Measurements from ENCODE around the gene CACNA1C. TPM values are rescaled to one million over a fixed set of nuclear protein-coding genes. Genes with fewer than 3 reads are reported as not detected.
A peak's percentile ranks its signal among the peaks of the same experiment; 100 is the strongest.

CACNA1C gene
- total RNA-seq, 2 donors from 2014 or later: 0.86 to 6.3 TPM

GRCh38 chr12:2354151-2354991, 301.6 kb downstream of the CACNA1C start:
- Histone ChIP-seq H3K27ac (ENCODE audit: low read depth, low read length) (no peak overlapping the region), H3K9me3 (ENCODE audit: control insufficient read depth, low read length) (no peaks in the 10 kb centered on the region), H3K4me1 (ENCODE audit: control insufficient read depth, insufficient read depth, low read length) (no peaks in the 10 kb centered on the region), H3K36me3 (ENCODE audit: control insufficient read depth, insufficient read depth, low read length) (no peaks in the 10 kb centered on the region), H3K4me3 (ENCODE audit: low read length) (no peak overlapping the region), H3K9ac (ENCODE audit: extremely low read depth, low read length, poor library complexity, severe bottlenecking) (no peak overlapping the region), H3K27me3 (ENCODE audit: control insufficient read depth, insufficient read depth, low read length, poor library complexity, severe bottlenecking) (no peaks in the 10 kb centered on the region)
- Mint-ChIP-seq H3K36me3 (ENCODE audit: low read depth) (no peaks in the 10 kb centered on the region), H3K27me3 (ENCODE audit: insufficient read depth) (peaks cover 4% of the 10 kb centered on the region), H3K4me1 (peaks cover 15% of the 10 kb centered on the region), H3K4me3 (no peak overlapping the region), H3K27ac (no peak overlapping the region), H3K9me3 (no peaks in the 10 kb centered on the region)
- peak; percentile 70 for TF ChIP-seq CTCF (conservative IDR thresholded peaks at IDR 0.05)
- 85 to 88% methylated on average over 14 to 19 of the region's 19 CpGs for WGBS, 2 experiments (ENCODE audit: insufficient coverage in 1 of 2, insufficient read length in 1 of 2)
- DNase-seq: peak; percentile 75

DNA sequence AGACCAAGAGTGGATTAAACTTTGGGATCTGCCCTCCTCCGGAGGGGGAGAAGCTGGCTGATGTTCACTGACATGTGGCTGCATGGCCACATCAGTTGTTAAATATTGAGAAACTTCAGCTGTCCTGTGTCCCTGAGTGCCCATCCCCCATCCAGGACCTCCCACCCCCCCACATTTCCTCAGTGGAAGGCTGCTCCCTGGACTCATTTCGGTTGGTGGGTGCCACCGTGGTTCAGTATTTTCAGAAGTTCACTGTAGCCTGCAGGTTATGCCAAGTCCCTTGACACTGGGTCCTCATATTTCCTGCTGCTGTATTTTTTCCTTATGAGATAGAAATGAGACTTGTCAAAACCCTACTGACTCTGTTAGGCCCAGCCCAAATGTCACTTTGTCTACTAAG, 302.4 kb downstream of the CACNA1C start:
- no peak overlapping the region for H3K4me3 Mint-ChIP-seq
- Histone ChIP-seq H3K27me3 (ENCODE audit: control insufficient read depth, insufficient read depth, low read length, poor library complexity, severe bottlenecking) (no peaks in the 10 kb centered on the region), H3K4me1 (ENCODE audit: control insufficient read depth, insufficient read depth, low read length) (no peaks in the 10 kb centered on the region), H3K27ac (ENCODE audit: low read depth, low read length) (no peak overlapping the region), H3K9me3 (ENCODE audit: control insufficient read depth, low read length) (no peaks in the 10 kb centered on the region), H3K9ac (ENCODE audit: extremely low read depth, low read length, poor library complexity, severe bottlenecking) (no peak overlapping the region), H3K36me3 (ENCODE audit: control insufficient read depth, insufficient read depth, low read length) (no peaks in the 10 kb centered on the region), H3K4me3 (ENCODE audit: low read length) (no peak overlapping the region)
- H3K36me3 Mint-ChIP-seq (ENCODE audit: low read depth): no peaks in the 10 kb centered on the region
- peaks cover 15% of the 10 kb centered on the region for H3K4me1 Mint-ChIP-seq
- DNase-seq: peak; percentile 26
- H3K27ac Mint-ChIP-seq: no peak overlapping the region
- H3K27me3 Mint-ChIP-seq (ENCODE audit: insufficient read depth): peaks cover 4% of the 10 kb centered on the region
- 83 to 93% methylated on average over 2 to 3 of the region's 3 CpGs for WGBS, 2 experiments (ENCODE audit: insufficient coverage in 1 of 2, insufficient read length in 1 of 2)
- TF ChIP-seq CTCF (conservative IDR thresholded peaks at IDR 0.05): no peak
- H3K9me3 Mint-ChIP-seq: no peaks in the 10 kb centered on the region

- H3K27ac ChIP-seq (ENCODE audit: low read depth, low read length): no peak overlapping the region
- H3K36me3 ChIP-seq (ENCODE audit: control insufficient read depth, insufficient read depth, low read length): no peaks in the 10 kb centered on the region
- 93% methylated on average over 3 to 5 of the region's 5 CpGs for WGBS, 2 experiments (ENCODE audit: insufficient coverage in 1 of 2, insufficient read length in 1 of 2)
- H3K4me1 ChIP-seq (ENCODE audit: control insufficient read depth, insufficient read depth, low read length): no peaks in the 10 kb centered on the region
- Mint-ChIP-seq H3K4me3 (no peak overlapping the region), H3K27ac (no peak overlapping the region), H3K4me1 (peaks cover 15% of the 10 kb centered on the region), H3K36me3 (ENCODE audit: low read depth) (no peaks in the 10 kb centered on the region), H3K27me3 (ENCODE audit: insufficient read depth) (peaks cover 4% of the 10 kb centered on the region), H3K9me3 (no peaks in the 10 kb centered on the region)
- no peaks in the 10 kb centered on the region for H3K9me3 ChIP-seq (ENCODE audit: control insufficient read depth, low read length)
- H3K9ac ChIP-seq (ENCODE audit: extremely low read depth, low read length, poor library complexity, severe bottlenecking): no peak overlapping the region
- H3K27me3 ChIP-seq (ENCODE audit: control insufficient read depth, insufficient read depth, low read length, poor library complexity, severe bottlenecking): no peaks in the 10 kb centered on the region
- no peak for TF ChIP-seq CTCF (conservative IDR thresholded peaks at IDR 0.05)
- H3K4me3 ChIP-seq (ENCODE audit: low read length): no peak overlapping the region
- DNase-seq: peak; percentile 34
These were observed 302.8 kb downstream of the CACNA1C start for GRCh38 chr12:2355604-2356003.

All from endodermal cell (in vitro differentiated cells).